Hepatocyte (in vitro differentiated cells): ENCODE data around the gene CHD6. TPM values are rescaled to one million over a fixed set of nuclear protein-coding genes. Genes with fewer than 3 reads are reported as not detected.

ENCODE experiments used
- DNase-seq: peaks from one replicate; pipeline ENCODE4 v3.0.0-alpha.2; 2016; ENCODE audit warnings: low spot score
- H2AFZ ChIP-seq: fragments of 200-600 bp; sonication (generic); 2 replicates; pipeline ENCODE4 v1.6.0; 2016; ENCODE audit warnings: antibody characterized with exemption, mild to moderate bottlenecking
- H3K27ac ChIP-seq: fragments of 200-600 bp; sonication (generic); 2 replicates; pipeline ENCODE4 v1.5.1; 2016; ENCODE audit warnings: mild to moderate bottlenecking
- H3K27me3 ChIP-seq: fragments of 200-600 bp; sonication (generic); 2 replicates; pipeline ENCODE4 v1.6.1; 2016
- H3K36me3 ChIP-seq: fragments of 200-600 bp; sonication (generic); replicated peaks from 2 replicates; pipeline ENCODE4 v1.5.1; 2016; ENCODE audit warnings: low read depth; ENCODE audit not compliant: insufficient read depth
- H3K4me1 ChIP-seq: fragments of 200-600 bp; sonication (generic); 2 replicates; pipeline ENCODE4 v1.5.1; 2016; ENCODE audit warnings: mild to moderate bottlenecking, moderate library complexity; ENCODE audit not compliant: insufficient read depth
- H3K4me2 ChIP-seq: fragments of 200-600 bp; sonication (generic); 2 replicates; pipeline ENCODE4 v1.6.0; 2016
- H3K4me3 ChIP-seq: fragments of 200-600 bp; sonication (generic); 2 replicates; pipeline ENCODE4 v1.5.1; 2016; ENCODE audit warnings: mild to moderate bottlenecking
- H3K79me2 ChIP-seq: fragments of 200-600 bp; sonication (generic); 2 replicates; pipeline ENCODE4 v1.6.0; 2017; ENCODE audit warnings: mild to moderate bottlenecking
- H3K9me2 ChIP-seq: fragments of 200-600 bp; sonication (generic); replicated peaks from 2 replicates; pipeline ENCODE4 v1.6.0; 2017; ENCODE audit warnings: mild to moderate bottlenecking; ENCODE audit not compliant: insufficient read depth
- H3K9me3 ChIP-seq: fragments of 200-600 bp; sonication (generic); 2 replicates; pipeline ENCODE4 v1.5.1; 2016; ENCODE audit warnings: low read depth, mild to moderate bottlenecking
- H4K20me1 ChIP-seq: fragments of 200-600 bp; sonication (generic); 2 replicates; pipeline ENCODE4 v1.6.0; 2016; ENCODE audit warnings: mild to moderate bottlenecking; ENCODE audit not compliant: insufficient read depth, poor library complexity, severe bottlenecking
- EZH2 ChIP-seq: fragments of 200-600 bp; sonication (generic); IDR thresholded peaks from 2 replicates; pipeline ENCODE4 v1.6.1; 2016; ENCODE audit warnings: antibody characterized with exemption, mild to moderate bottlenecking, borderline replicate concordance
- EZH2phosphoT487 ChIP-seq: fragments of 200-600 bp; sonication (generic); IDR thresholded peaks from one replicate; pipeline ENCODE4 v1.6.1; 2018; ENCODE audit warnings: antibody characterized with exemption, mild to moderate bottlenecking, low read depth, moderate library complexity; ENCODE audit not compliant: unreplicated experiment, severe bottlenecking
- WGBS: methylation state at CpG from one replicate; pipeline ENCODE4 v1.1.6; 2016; ENCODE audit warnings: low lambda C conversion rate; ENCODE audit errors: missing lambda C conversion rate; 5-methylcytosine and 5-hydroxymethylcytosine counted together
- polyA plus RNA-seq: library from polyadenylated mRNA; unstranded; fragments of >200 nt; fragmentation: Nextera tagmentation; extraction: Ambion mirVana; gene quantifications from 2 replicates; pipeline ENCODE4 v1.2.1, GENCODE V29; 2016
- total RNA-seq: library from RNA; depleted of rRNA; stranded (reverse); fragments of >200 nt; gene quantifications from 2 replicates; pipeline ENCODE4 v1.2.3, GENCODE V29; 2014
- TF ChIP-seq, protein P1 (sequence below): fragments of 200-600 bp; sonication (generic); IDR thresholded peaks from 2 replicates; pipeline ENCODE4 v1.5.1; 2016; ENCODE audit warnings: antibody characterized with exemption, mild to moderate bottlenecking; ENCODE audit not compliant: poor library complexity

The CHD6 gene
- total and polyA plus RNA-seq, 2 experiments from 2014 or later, result 31.0 to 56.0 TPM

DNA sequence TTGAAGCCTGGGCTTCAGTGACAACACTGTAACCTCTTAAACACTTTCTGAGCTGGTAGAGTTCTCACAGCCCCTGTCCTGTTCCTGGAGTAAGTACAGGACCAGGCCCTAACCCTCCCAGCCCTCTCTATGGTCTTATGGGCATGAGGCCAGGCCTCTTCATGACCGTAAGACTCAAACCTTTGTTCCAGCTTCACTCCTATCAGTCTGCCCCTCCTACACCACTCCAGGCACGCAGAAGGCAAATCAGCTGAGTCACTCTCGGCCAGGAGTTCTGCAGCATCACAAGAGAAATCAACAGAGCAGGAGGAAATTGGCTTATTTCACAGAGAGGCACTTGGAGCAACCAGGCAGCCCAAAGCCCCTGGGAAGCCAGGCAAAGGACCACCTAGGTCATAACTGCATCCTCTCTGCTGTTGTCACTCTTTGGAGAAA, 25.3 kb upstream of the CHD6 start:
- H3K36me3 ChIP-seq, result no peaks in the 10 kb centered on the region
- H3K4me1 ChIP-seq, result peaks cover 6% of the 10 kb centered on the region
- H3K27me3 ChIP-seq, result peaks cover 4% of the 10 kb centered on the region
- H3K9me2 ChIP-seq, result no peaks in the 10 kb centered on the region
- no peaks in the 10 kb centered on the region for H3K9me3 ChIP-seq
- H3K79me2 ChIP-seq, result no peaks in the 10 kb centered on the region
- peak; percentile 80 for DNase-seq
- TF ChIP-seq EZH2phosphoT487 (no peak), EZH2 (no peak)
- TF ChIP-seq, protein P1, sequence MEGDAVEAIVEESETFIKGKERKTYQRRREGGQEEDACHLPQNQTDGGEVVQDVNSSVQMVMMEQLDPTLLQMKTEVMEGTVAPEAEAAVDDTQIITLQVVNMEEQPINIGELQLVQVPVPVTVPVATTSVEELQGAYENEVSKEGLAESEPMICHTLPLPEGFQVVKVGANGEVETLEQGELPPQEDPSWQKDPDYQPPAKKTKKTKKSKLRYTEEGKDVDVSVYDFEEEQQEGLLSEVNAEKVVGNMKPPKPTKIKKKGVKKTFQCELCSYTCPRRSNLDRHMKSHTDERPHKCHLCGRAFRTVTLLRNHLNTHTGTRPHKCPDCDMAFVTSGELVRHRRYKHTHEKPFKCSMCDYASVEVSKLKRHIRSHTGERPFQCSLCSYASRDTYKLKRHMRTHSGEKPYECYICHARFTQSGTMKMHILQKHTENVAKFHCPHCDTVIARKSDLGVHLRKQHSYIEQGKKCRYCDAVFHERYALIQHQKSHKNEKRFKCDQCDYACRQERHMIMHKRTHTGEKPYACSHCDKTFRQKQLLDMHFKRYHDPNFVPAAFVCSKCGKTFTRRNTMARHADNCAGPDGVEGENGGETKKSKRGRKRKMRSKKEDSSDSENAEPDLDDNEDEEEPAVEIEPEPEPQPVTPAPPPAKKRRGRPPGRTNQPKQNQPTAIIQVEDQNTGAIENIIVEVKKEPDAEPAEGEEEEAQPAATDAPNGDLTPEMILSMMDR, result no peak
- no peak overlapping the region for H3K4me3 ChIP-seq
- 18% methylated on average over 3 of the region's 3 CpGs for WGBS
- no peak overlapping the region for H3K4me2 ChIP-seq
- H3K27ac ChIP-seq, result peak overlapping the region; percentile 90
- H2AFZ ChIP-seq, result peak overlapping the region; percentile 64
- no peaks in the 10 kb centered on the region for H4K20me1 ChIP-seq

DNA sequence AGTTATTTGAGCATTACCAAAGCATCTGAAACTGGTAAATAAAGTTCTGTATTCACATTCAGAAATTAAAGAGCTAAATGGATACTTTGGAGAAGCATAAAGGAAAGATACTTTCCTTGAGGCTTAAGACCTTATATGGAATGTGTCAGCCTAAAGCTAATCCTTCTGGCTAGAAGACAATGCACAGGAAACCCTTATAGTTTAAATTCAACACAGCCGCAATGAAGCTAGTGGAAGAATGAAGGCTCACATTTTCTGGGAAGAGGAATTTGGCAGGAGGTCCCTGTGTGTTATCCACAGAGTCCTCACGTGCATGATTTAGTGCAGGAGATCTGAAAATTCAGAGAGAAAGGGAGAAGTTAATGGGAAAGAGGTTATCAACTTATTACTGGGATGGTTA, 21.5 kb upstream of the CHD6 start:
- Histone ChIP-seq H3K79me2 (no peaks in the 10 kb centered on the region), H3K36me3 (no peaks in the 10 kb centered on the region), H3K27ac (no peak overlapping the region), H2AFZ (no peak overlapping the region), H3K4me1 (peaks cover 6% of the 10 kb centered on the region), H3K27me3 (peaks cover 4% of the 10 kb centered on the region), H3K4me2 (no peak overlapping the region), H3K9me2 (no peaks in the 10 kb centered on the region), H4K20me1 (no peaks in the 10 kb centered on the region), H3K9me3 (no peaks in the 10 kb centered on the region), H3K4me3 (no peak overlapping the region)
- TF ChIP-seq, protein P1, result no peak
- no peak for TF ChIP-seq EZH2
- no peak for TF ChIP-seq EZH2phosphoT487
- no peak for DNase-seq
- 32% methylated on average over 2 of the region's 2 CpGs for WGBS

GRCh38 chr20:41638456-41638855, 20.3 kb upstream of the CHD6 start:
- no peaks in the 10 kb centered on the region for H3K79me2 ChIP-seq
- H3K4me3 ChIP-seq, result no peak overlapping the region
- H3K4me2 ChIP-seq, result no peak overlapping the region
- 88% methylated on average over 1 of the region's 1 CpG for WGBS
- no peaks in the 10 kb centered on the region for H3K9me3 ChIP-seq
- peaks cover 6% of the 10 kb centered on the region for H3K4me1 ChIP-seq
- TF ChIP-seq, protein P1, result no peak
- TF ChIP-seq EZH2phosphoT487, result no peak
- no peak for TF ChIP-seq EZH2
- no peaks in the 10 kb centered on the region for H4K20me1 ChIP-seq
- H2AFZ ChIP-seq, result no peak overlapping the region
- no peaks in the 10 kb centered on the region for H3K36me3 ChIP-seq
- H3K27ac ChIP-seq, result no peak overlapping the region
- no peaks in the 10 kb centered on the region for H3K9me2 ChIP-seq
- DNase-seq, result no peak
- H3K27me3 ChIP-seq, result peaks cover 4% of the 10 kb centered on the region

GRCh38 chr20:41635158-41635557, 17.0 kb upstream of the CHD6 start:
- DNase-seq, result no peak
- no peak overlapping the region for H2AFZ ChIP-seq
- H3K4me3 ChIP-seq, result no peak overlapping the region
- H3K27ac ChIP-seq, result no peak overlapping the region
- TF ChIP-seq, protein P1, result no peak
- no peak for TF ChIP-seq EZH2phosphoT487
- no peak for TF ChIP-seq EZH2
- H4K20me1 ChIP-seq, result no peaks in the 10 kb centered on the region
- H3K27me3 ChIP-seq, result peaks cover 4% of the 10 kb centered on the region
- H3K4me1 ChIP-seq, result no peaks in the 10 kb centered on the region
- no peaks in the 10 kb centered on the region for H3K36me3 ChIP-seq
- H3K4me2 ChIP-seq, result no peak overlapping the region
- no peaks in the 10 kb centered on the region for H3K9me2 ChIP-seq
- H3K9me3 ChIP-seq, result no peaks in the 10 kb centered on the region
- no peaks in the 10 kb centered on the region for H3K79me2 ChIP-seq
